DOHH2 (cell line): ENCODE data around the gene WDR19.

Experiments used
- EZH2phosphoT487 ChIP-seq: fragments of 200-600 bp; sonication (generic); IDR thresholded peaks from 2 replicates; pipeline ENCODE4 v1.6.1; 2017; ENCODE audit warnings: borderline replicate concordance, mild to moderate bottlenecking, antibody characterized with exemption, low read length, moderate library complexity, mixed read lengths
- TF ChIP-seq, protein P1 (sequence below): fragments of 200-600 bp; sonication (generic); IDR thresholded peaks from one replicate; pipeline ENCODE4 v1.5.1; 2014; ENCODE audit warnings: antibody characterized with exemption, mild to moderate bottlenecking, low read depth, low read length; ENCODE audit not compliant: poor library complexity, severe bottlenecking

DNA sequence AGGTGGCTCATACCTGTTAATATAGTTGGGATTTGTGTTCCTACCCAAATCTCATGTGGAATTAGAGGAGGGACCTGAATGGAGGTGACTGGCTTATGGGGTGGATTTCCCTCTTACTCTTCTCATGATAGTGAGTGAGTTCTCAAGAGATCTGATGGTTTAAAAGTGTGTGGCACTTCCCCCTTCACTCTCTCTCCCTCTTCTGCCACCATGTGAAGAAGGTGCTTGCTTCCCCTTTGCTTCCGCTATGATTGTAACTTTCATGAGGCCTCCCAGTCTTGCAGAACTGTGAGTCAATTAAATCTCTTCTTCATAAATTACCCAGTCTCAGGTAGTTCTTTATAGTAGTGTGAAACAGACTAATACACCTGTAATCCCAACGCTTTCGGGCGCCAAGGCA is 28.3 kb upstream of the WDR19 start:
- TF ChIP-seq, protein P1, sequence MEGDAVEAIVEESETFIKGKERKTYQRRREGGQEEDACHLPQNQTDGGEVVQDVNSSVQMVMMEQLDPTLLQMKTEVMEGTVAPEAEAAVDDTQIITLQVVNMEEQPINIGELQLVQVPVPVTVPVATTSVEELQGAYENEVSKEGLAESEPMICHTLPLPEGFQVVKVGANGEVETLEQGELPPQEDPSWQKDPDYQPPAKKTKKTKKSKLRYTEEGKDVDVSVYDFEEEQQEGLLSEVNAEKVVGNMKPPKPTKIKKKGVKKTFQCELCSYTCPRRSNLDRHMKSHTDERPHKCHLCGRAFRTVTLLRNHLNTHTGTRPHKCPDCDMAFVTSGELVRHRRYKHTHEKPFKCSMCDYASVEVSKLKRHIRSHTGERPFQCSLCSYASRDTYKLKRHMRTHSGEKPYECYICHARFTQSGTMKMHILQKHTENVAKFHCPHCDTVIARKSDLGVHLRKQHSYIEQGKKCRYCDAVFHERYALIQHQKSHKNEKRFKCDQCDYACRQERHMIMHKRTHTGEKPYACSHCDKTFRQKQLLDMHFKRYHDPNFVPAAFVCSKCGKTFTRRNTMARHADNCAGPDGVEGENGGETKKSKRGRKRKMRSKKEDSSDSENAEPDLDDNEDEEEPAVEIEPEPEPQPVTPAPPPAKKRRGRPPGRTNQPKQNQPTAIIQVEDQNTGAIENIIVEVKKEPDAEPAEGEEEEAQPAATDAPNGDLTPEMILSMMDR = no peak
- TF ChIP-seq EZH2phosphoT487 = no peak
